HepG2 (cell line): ENCODE measurements around the gene ATL2. TPM values are rescaled to one million over a fixed set of nuclear protein-coding genes. Genes with fewer than 3 reads are reported as not detected.

Source experiments
- ATAC-seq: fragments of 200-7000 bp; cut with Tn5 transposase; 3 replicates; pipeline ENCODE4 v1.9.1; 2020; ENCODE audit warnings: mild to moderate bottlenecking, moderate library complexity
- BruUV-seq: library from RNA; stranded (reverse); fragments of 400-500 nt; replicated peaks from 2 replicates; lab custom pipeline; 2021; lab: Mats Ljungman, UMichigan
- CTCF ChIA-PET: fragments of 300-600 bp; formaldehyde crosslinking; extraction: SDS; loops from one replicate; lab custom pipeline; 2021; ENCODE audit warnings: low total read pairs, inconsistent platforms, low intra/inter-chr PET ratio; lab: Yijun Ruan, JAX
- POLR2A ChIA-PET: fragments of 350-600 bp; sonication (Branson Sonifier 250); formaldehyde crosslinking; loops from one replicate; lab custom pipeline; 2020; ENCODE audit warnings: antibody characterized with exemption, inconsistent platforms; lab: Yijun Ruan, JAX
- DNase-seq: peaks from one replicate; pipeline ENCODE4 v3.0.0-alpha.2; 2015; ENCODE audit warnings: low spot score
- FAIRE-seq: peaks from 3 replicates; lab custom pipeline; 2011; peaks lifted over from hg19 to GRCh38; lab: Jason Lieb, UNC
- H2AFZ ChIP-seq: one replicate; pipeline ENCODE4 v1.6.1; 2011; ENCODE audit warnings: low read length, inconsistent platforms
- H3K27ac ChIP-seq: fragments of 300-600 bp; 3 replicates; pipeline ENCODE4 v1.8.0; 2011; ENCODE audit warnings: mixed run types, mild to moderate bottlenecking, mixed read lengths, low read length, inconsistent platforms; ENCODE audit not compliant: insufficient read depth; ENCODE audit errors: extremely low read length
- H3K27me3 ChIP-seq, 2 experiments: fragments of 200-600 bp in 1 of 2; 2 replicates in 1 of 2; 3 replicates in 1 of 2; pipeline versions ENCODE4 v1.6.0 to v1.8.0; 2011; ENCODE audit warnings: low read length in 2 of 2, mild to moderate bottlenecking in 2 of 2, moderate library complexity in 2 of 2, inconsistent platforms in 1 of 2; ENCODE audit not compliant: insufficient read depth in 2 of 2, control insufficient read depth in 1 of 2
- H3K36me3 ChIP-seq, 2 experiments: fragments of 200-600 bp in 1 of 2; replicated peaks in 1 of 2; 2 replicates in 1 of 2; 3 replicates in 1 of 2; pipeline versions ENCODE4 v1.5.1 to v1.8.0; 2011; ENCODE audit warnings: low read length in 2 of 2, inconsistent platforms in 1 of 2; ENCODE audit not compliant: insufficient read depth in 2 of 2, control insufficient read depth in 1 of 2
- H3K4me1 ChIP-seq: 2 replicates; pipeline ENCODE4 v1.5.1; 2012; ENCODE audit warnings: low read length, inconsistent platforms; ENCODE audit not compliant: insufficient read depth
- H3K4me2 ChIP-seq: 2 replicates; pipeline ENCODE4 v1.6.0; 2011; ENCODE audit warnings: low read depth, low read length, inconsistent platforms
- H3K4me3 ChIP-seq, 3 experiments: fragments of 200-600 bp in 1 of 3; sonication (generic), shearing (Covaris generic) in 1 of 3; replicated peaks in 1 of 3; 2 replicates each; pipeline ENCODE4 v1.5.1; 2011 to 2016; ENCODE audit warnings: low read length in 3 of 3, inconsistent platforms in 2 of 3, low read depth in 2 of 3, mild to moderate bottlenecking in 2 of 3, control low read depth in 1 of 3, mixed read lengths in 1 of 3; ENCODE audit not compliant: insufficient read depth in 1 of 3
- H3K79me2 ChIP-seq: one replicate; pipeline ENCODE4 v1.6.1; 2011; ENCODE audit warnings: low read length, inconsistent platforms; ENCODE audit not compliant: insufficient read depth
- H3K9ac ChIP-seq: 2 replicates; pipeline ENCODE4 v1.6.0; 2011; ENCODE audit warnings: mild to moderate bottlenecking, low read depth, low read length, inconsistent platforms; ENCODE audit not compliant: insufficient read depth
- H3K9me3 ChIP-seq: 2 replicates; pipeline ENCODE4 v1.5.1; 2012; ENCODE audit warnings: mild to moderate bottlenecking, low read length
- H4K20me1 ChIP-seq: 2 replicates; pipeline ENCODE4 v1.6.0; 2011; ENCODE audit warnings: inconsistent platforms, mild to moderate bottlenecking, low read length, moderate library complexity; ENCODE audit not compliant: insufficient read depth
- ARID3A ChIP-seq: IDR thresholded peaks from 2 replicates; pipeline ENCODE4 v1.6.1; 2012; ENCODE audit warnings: low read depth, low read length, improper control_type of control experiment
- BCLAF1 ChIP-seq: fragments of 450-650 bp; IDR thresholded peaks from 2 replicates; pipeline ENCODE4 v1.6.1; 2017; ENCODE audit warnings: mild to moderate bottlenecking
- BRF2 ChIP-seq: sonication (generic); formaldehyde crosslinking; IDR thresholded peaks from 2 replicates; pipeline ENCODE4 v1.8.1; 2022; ENCODE audit warnings: mild to moderate bottlenecking, missing genetic modification reagents
- HCFC1 ChIP-seq: fragments of 150-350 bp; IDR thresholded peaks from 2 replicates; pipeline ENCODE4 v1.6.1; 2014; ENCODE audit warnings: low read depth, low read length
- IKZF4 ChIP-seq: sonication (generic); formaldehyde crosslinking; IDR thresholded peaks from 2 replicates; pipeline ENCODE4 v1.5.1; 2020; ENCODE audit warnings: borderline replicate concordance, mild to moderate bottlenecking, low read depth, missing genetic modification reagents; ENCODE audit errors: not compliant biosample characterization
- MAZ ChIP-seq, 2 experiments: sonication (generic) in 1 of 2; formaldehyde crosslinking in 1 of 2; IDR thresholded peaks; 2 replicates each; pipeline versions ENCODE4 v1.5.0 to v1.6.1; 2012 to 2020; ENCODE audit warnings: low read depth in 2 of 2, mild to moderate bottlenecking in 2 of 2, borderline replicate concordance in 1 of 2, improper control_type of control experiment in 1 of 2, low read length in 1 of 2, missing genetic modification reagents in 1 of 2, moderate library complexity in 1 of 2
- NFE2L2 ChIP-seq: fragments of 150-350 bp; IDR thresholded peaks from 2 replicates; pipeline ENCODE4 v1.6.1; 2014; ENCODE audit warnings: low read length
- NPAS2 ChIP-seq: sonication (generic); formaldehyde crosslinking; IDR thresholded peaks from 2 replicates; pipeline ENCODE4 v1.8.0; 2022; ENCODE audit warnings: mild to moderate bottlenecking, missing genetic modification reagents, borderline replicate concordance
- PAF1 ChIP-seq: IDR thresholded peaks from 2 replicates; pipeline ENCODE4 v1.6.1; 2016; ENCODE audit warnings: missing genetic modification reagents, missing compliant biosample characterization
- PRMT3 ChIP-seq: sonication (generic); formaldehyde crosslinking; IDR thresholded peaks from 2 replicates; pipeline ENCODE4 v1.8.1; 2022; ENCODE audit warnings: low read depth, mild to moderate bottlenecking, moderate library complexity, missing genetic modification reagents, borderline replicate concordance
- PTBP1 ChIP-seq: fragments of 200-400 bp; formaldehyde crosslinking; IDR thresholded peaks from 2 replicates; pipeline ENCODE4 v1.6.1; 2018; ENCODE audit warnings: low read length, low read depth; ENCODE audit not compliant: poor library complexity, severe bottlenecking
- RFXAP ChIP-seq: sonication (generic); formaldehyde crosslinking; IDR thresholded peaks from 2 replicates; pipeline ENCODE4 v1.4.0; 2020; ENCODE audit warnings: missing genetic modification reagents, borderline replicate concordance
- SNRNP70 ChIP-seq: fragments of 200-400 bp; formaldehyde crosslinking; IDR thresholded peaks from 2 replicates; pipeline ENCODE4 v1.6.1; 2017; ENCODE audit warnings: mild to moderate bottlenecking, low read depth, low read length, moderate library complexity
- ZKSCAN8 ChIP-seq: IDR thresholded peaks from 2 replicates; pipeline ENCODE4 v1.6.1; 2016; ENCODE audit warnings: borderline replicate concordance, missing genetic modification reagents, missing compliant biosample characterization
- ZNF672 ChIP-seq: sonication (generic); formaldehyde crosslinking; IDR thresholded peaks from 2 replicates; pipeline ENCODE4 v1.8.1; 2022; ENCODE audit warnings: missing genetic modification reagents
- ZNF746 ChIP-seq: sonication (generic); formaldehyde crosslinking; IDR thresholded peaks from 2 replicates; pipeline ENCODE4 v1.8.0; 2022; ENCODE audit warnings: mild to moderate bottlenecking, missing genetic modification reagents
- WGBS: methylation state at CpG from one replicate; pipeline ENCODE4 v1.1.6; 2017; ENCODE audit warnings: low lambda C conversion rate; 5-methylcytosine and 5-hydroxymethylcytosine counted together
- in situ Hi-C: cut with HindIII; loops from 2 replicates; pipeline ENCODE4 v1.10.0; 2017; ENCODE audit warnings: low pct_unique_long_range_greater_than_20kb; ENCODE audit not compliant: extremely low pct_ligation_motif_present
- intact Hi-C: fragments of 100-400 bp; cut with micrococcal nuclease; formaldehyde crosslinking; loops from one replicate; pipeline ENCODE4 v1.10.0; 2022; ENCODE audit not compliant: unreplicated experiment
- polyA plus RNA-seq, 8 experiments: library from polyadenylated mRNA; depleted of rRNA in 3 of 8; stranded (reverse) in 7 of 8; unstranded in 1 of 8; fragments of >200 nt; fragmentation: Illumina TruSeq in 4 of 8; extraction: Trizol in 4 of 8; gene quantifications; 2 replicates each; pipeline versions ENCODE4 v1.2.1 to v1.2.3, GENCODE V29; 2011 to 2016; ENCODE audit warnings: low read depth in 4 of 8, missing spikeins in 1 of 8, mixed read lengths in 1 of 8; ENCODE audit not compliant: insufficient read depth in 1 of 8
- total RNA-seq, 5 experiments: library from RNA; depleted of rRNA; stranded (reverse); fragments of >200 nt; fragmentation: Illumina TruSeq; extraction: Trizol; gene quantifications; 2 replicates each; pipeline ENCODE4 v1.2.3, GENCODE V29; 2016; ENCODE audit warnings: low read depth in 1 of 5

The ATL2 gene
- total and polyA plus RNA-seq, 2 of the 13 experiments (the other 11 are each of a cell fraction or from before 2014, with no cell fraction given), result 56.5 to 119 TPM

GRCh38 chr2:38246105-38246504 is 131.0 kb downstream of the ATL2 start:
- Histone ChIP-seq H3K27me3 (peaks cover 2 to 13% of the 10 kb centered on the region in 2 experiments; a peak in 3 of 5 replicates), H3K36me3 (no peaks in the 10 kb centered on the region), H3K4me3 (no peak overlapping the region), H3K4me2 (no peak overlapping the region), H3K9ac (no peak overlapping the region), H2AFZ (no peak overlapping the region), H3K9me3 (no peaks in the 10 kb centered on the region), H3K27ac (no peak overlapping the region), H3K79me2 (no peaks in the 10 kb centered on the region), H4K20me1 (no peaks in the 10 kb centered on the region), H3K4me1 (no peaks in the 10 kb centered on the region)
- ChIA-PET POLR2A (no interaction called here), CTCF (no interaction called here)
- FAIRE-seq (no peak), DNase-seq (no peak), ATAC-seq (no peak)
- intact Hi-C loops, result no loop called here
- in situ Hi-C loops, result no loop called here
- TF ChIP-seq ZNF746, result no peak
- TF ChIP-seq MAZ (IDR thresholded peaks at IDR 0.05; ENCODE audit: borderline replicate concordance, low read depth, low read length), result no peak
- TF ChIP-seq MAZ (CRISPR knock-in tag; IDR thresholded peaks at IDR 0.05; ENCODE audit: low read depth), result no peak
- no peak for TF ChIP-seq RFXAP (CRISPR knock-in tag)
- TF ChIP-seq PRMT3, result no peak
- TF ChIP-seq NFE2L2, result no peak
- TF ChIP-seq IKZF4 (CRISPR knock-in tag), result no peak
- no peak for TF ChIP-seq ZKSCAN8
- no peak for TF ChIP-seq ARID3A
- TF ChIP-seq BCLAF1, result no peak
- no peak for TF ChIP-seq SNRNP70
- TF ChIP-seq PAF1 (CRISPR knock-in tag), result no peak
- TF ChIP-seq PTBP1, result no peak
- TF ChIP-seq ZNF672 (CRISPR knock-in tag), result no peak
- no peak for TF ChIP-seq HCFC1
- no peak for TF ChIP-seq BRF2 (CRISPR knock-in tag)
- TF ChIP-seq NPAS2 (CRISPR knock-in tag), result no peak
- 3% methylated on average over 3 of the region's 3 CpGs for WGBS
- BruUV-seq, result no TSS peak
